ENCODE measurements around the gene HCN2. TPM values are rescaled to one million over a fixed set of nuclear protein-coding genes. Genes with fewer than 3 reads are reported as not detected.

The HCN2 gene
- total and polyA plus RNA-seq, 2 of the 13 experiments (the other 11 are each of a cell fraction or from before 2014, with no cell fraction given): 0.01 TPM; not detected in 1

DNA sequence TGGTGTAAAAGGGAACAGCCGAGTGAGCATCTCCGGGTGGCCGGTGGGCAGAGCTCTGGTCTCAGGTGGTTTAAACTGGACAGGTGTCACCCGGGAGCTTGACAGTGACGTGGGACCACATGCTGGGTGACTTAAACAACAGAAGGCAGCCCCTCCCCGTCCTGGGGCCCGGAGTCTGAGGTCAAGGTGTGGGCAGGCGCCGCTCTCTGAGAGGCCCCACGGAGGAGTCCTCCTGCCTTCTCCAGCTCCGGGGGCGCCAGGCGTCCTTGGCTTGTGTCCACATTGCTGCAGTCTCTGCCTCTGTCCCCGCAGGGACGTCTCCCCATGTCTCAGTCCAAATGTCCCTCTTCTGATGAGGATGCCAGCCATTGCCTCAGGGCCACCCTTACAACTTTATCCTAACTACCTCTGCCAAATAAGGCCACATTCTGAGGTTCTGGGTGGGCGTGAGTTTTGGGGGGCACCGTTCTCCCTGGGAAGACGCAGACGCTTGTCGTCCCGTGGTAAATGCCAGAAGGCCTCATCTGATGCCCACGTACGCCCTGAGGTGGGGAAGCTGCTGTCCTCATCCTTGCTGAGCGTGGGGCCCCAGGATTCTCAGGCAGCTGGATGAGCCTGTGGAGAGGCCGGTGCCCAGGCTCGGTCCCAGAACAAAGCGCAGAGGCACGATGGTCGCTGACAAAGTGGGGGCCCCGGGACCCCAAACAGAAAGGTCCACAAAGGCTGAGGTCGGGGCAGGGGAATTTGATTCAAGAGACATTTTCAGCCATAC lies 32.9 kb upstream of the HCN2 start (continued):
- TF ChIP-seq, protein P1, sequence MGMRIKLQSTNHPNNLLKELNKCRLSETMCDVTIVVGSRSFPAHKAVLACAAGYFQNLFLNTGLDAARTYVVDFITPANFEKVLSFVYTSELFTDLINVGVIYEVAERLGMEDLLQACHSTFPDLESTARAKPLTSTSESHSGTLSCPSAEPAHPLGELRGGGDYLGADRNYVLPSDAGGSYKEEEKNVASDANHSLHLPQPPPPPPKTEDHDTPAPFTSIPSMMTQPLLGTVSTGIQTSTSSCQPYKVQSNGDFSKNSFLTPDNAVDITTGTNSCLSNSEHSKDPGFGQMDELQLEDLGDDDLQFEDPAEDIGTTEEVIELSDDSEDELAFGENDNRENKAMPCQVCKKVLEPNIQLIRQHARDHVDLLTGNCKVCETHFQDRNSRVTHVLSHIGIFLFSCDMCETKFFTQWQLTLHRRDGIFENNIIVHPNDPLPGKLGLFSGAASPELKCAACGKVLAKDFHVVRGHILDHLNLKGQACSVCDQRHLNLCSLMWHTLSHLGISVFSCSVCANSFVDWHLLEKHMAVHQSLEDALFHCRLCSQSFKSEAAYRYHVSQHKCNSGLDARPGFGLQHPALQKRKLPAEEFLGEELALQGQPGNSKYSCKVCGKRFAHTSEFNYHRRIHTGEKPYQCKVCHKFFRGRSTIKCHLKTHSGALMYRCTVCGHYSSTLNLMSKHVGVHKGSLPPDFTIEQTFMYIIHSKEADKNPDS (CRISPR knock-in tag; IDR thresholded peaks at IDR 0.05): no peak
- TF ChIP-seq HDAC1 (CRISPR knock-in tag; IDR thresholded peaks at IDR 0.05): peak; percentile 17; the same call in 1 of the 2 replicates
- no peak for TF ChIP-seq ZNF674 (CRISPR knock-in tag; IDR thresholded peaks at IDR 0.05; ENCODE audit: low read depth)
- TF ChIP-seq GLI4 (CRISPR knock-in tag; IDR thresholded peaks at IDR 0.05; ENCODE audit: borderline replicate concordance): no peak; the same call in 1 of the 2 replicates
- TF ChIP-seq, protein P2, sequence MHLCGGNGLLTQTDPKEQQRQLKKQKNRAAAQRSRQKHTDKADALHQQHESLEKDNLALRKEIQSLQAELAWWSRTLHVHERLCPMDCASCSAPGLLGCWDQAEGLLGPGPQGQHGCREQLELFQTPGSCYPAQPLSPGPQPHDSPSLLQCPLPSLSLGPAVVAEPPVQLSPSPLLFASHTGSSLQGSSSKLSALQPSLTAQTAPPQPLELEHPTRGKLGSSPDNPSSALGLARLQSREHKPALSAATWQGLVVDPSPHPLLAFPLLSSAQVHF (CRISPR knock-in tag; IDR thresholded peaks at IDR 0.05): no peak
- no peak for TF ChIP-seq GATAD2A (CRISPR knock-in tag; IDR thresholded peaks at IDR 0.05)
- TF ChIP-seq ZNF317 (CRISPR knock-in tag; IDR thresholded peaks at IDR 0.05): no peak
- TF ChIP-seq IRX3 (CRISPR knock-in tag; IDR thresholded peaks at IDR 0.05; ENCODE audit: borderline replicate concordance, low read depth): no peak
- TF ChIP-seq TAF15 (IDR thresholded peaks at IDR 0.05; ENCODE audit: low read depth, low read length, poor library complexity, severe bottlenecking): no peak
- no peak for TF ChIP-seq ZNF530 (CRISPR knock-in tag; IDR thresholded peaks at IDR 0.05; ENCODE audit: low read depth)
- no peak for TF ChIP-seq HOXA7 (CRISPR knock-in tag; IDR thresholded peaks at IDR 0.05)
- no peak for TF ChIP-seq FOSL1 (CRISPR knock-in tag; IDR thresholded peaks at IDR 0.05; ENCODE audit: borderline replicate concordance)
- TF ChIP-seq, protein P3, sequence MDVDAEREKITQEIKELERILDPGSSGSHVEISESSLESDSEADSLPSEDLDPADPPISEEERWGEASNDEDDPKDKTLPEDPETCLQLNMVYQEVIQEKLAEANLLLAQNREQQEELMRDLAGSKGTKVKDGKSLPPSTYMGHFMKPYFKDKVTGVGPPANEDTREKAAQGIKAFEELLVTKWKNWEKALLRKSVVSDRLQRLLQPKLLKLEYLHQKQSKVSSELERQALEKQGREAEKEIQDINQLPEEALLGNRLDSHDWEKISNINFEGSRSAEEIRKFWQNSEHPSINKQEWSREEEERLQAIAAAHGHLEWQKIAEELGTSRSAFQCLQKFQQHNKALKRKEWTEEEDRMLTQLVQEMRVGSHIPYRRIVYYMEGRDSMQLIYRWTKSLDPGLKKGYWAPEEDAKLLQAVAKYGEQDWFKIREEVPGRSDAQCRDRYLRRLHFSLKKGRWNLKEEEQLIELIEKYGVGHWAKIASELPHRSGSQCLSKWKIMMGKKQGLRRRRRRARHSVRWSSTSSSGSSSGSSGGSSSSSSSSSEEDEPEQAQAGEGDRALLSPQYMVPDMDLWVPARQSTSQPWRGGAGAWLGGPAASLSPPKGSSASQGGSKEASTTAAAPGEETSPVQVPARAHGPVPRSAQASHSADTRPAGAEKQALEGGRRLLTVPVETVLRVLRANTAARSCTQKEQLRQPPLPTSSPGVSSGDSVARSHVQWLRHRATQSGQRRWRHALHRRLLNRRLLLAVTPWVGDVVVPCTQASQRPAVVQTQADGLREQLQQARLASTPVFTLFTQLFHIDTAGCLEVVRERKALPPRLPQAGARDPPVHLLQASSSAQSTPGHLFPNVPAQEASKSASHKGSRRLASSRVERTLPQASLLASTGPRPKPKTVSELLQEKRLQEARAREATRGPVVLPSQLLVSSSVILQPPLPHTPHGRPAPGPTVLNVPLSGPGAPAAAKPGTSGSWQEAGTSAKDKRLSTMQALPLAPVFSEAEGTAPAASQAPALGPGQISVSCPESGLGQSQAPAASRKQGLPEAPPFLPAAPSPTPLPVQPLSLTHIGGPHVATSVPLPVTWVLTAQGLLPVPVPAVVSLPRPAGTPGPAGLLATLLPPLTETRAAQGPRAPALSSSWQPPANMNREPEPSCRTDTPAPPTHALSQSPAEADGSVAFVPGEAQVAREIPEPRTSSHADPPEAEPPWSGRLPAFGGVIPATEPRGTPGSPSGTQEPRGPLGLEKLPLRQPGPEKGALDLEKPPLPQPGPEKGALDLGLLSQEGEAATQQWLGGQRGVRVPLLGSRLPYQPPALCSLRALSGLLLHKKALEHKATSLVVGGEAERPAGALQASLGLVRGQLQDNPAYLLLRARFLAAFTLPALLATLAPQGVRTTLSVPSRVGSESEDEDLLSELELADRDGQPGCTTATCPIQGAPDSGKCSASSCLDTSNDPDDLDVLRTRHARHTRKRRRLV (CRISPR knock-in tag; IDR thresholded peaks at IDR 0.05): no peak
- TF ChIP-seq MIXL1 (CRISPR knock-in tag; IDR thresholded peaks at IDR 0.05): no peak
- TF ChIP-seq ZNF432 (CRISPR knock-in tag; IDR thresholded peaks at IDR 0.05; ENCODE audit: borderline replicate concordance): no peak
- no peak for TF ChIP-seq ZNF382 (CRISPR knock-in tag; IDR thresholded peaks at IDR 0.05; ENCODE audit: borderline replicate concordance)
- TF ChIP-seq ZFP90 (CRISPR knock-in tag; IDR thresholded peaks at IDR 0.05; ENCODE audit: borderline replicate concordance): peak; percentile 70; the same call in 1 of the 2 replicates

Data from HepG2 (cell line).